Prostate gland (tissue), 2 donors: ENCODE measurements around the gene SLFNL1. TPM values are rescaled to one million over a fixed set of nuclear protein-coding genes. Genes with fewer than 3 reads are reported as not detected.

Source experiments
- DNase-seq: peaks from one replicate; pipeline ENCODE4 v3.0.0-alpha.2; 2019; ENCODE audit warnings: low spot score
- H3K27ac ChIP-seq, 2 donors: fragments of 200-600 bp; sonication (generic); 2 replicates each; pipeline ENCODE4 v1.5.1; 2017 to 2019
- H3K27me3 ChIP-seq: fragments of 200-600 bp; sonication (generic); replicated peaks from 2 replicates; pipeline ENCODE4 v1.5.1; 2019; ENCODE audit not compliant: insufficient read depth
- H3K36me3 ChIP-seq, 2 donors: fragments of 200-600 bp; sonication (generic); 1 replicate in 1 of 2; 2 replicates in 1 of 2; pipeline versions ENCODE4 v1.5.1 to v1.8.1; 2017 to 2019
- H3K4me1 ChIP-seq: fragments of 200-600 bp; sonication (generic); replicated peaks from 2 replicates; pipeline ENCODE4 v1.5.1; 2019
- H3K4me3 ChIP-seq, 2 donors: fragments of 200-600 bp; sonication (generic); 2 replicates each; pipeline ENCODE4 v1.5.1; 2017 to 2019
- H3K9me3 ChIP-seq: fragments of 200-600 bp; sonication (generic); 2 replicates; pipeline ENCODE4 v1.5.1; 2017
- POLR2A ChIP-seq: fragments of 450-650 bp; IDR thresholded peaks from one replicate; pipeline ENCODE4 v1.6.1; 2016; ENCODE audit warnings: antibody characterized with exemption, mild to moderate bottlenecking
- POLR2AphosphoS5 ChIP-seq: sonication (generic); formaldehyde crosslinking; IDR thresholded peaks from one replicate; pipeline ENCODE4 v1.6.1; 2017; ENCODE audit warnings: antibody characterized with exemption
- whole genome bisulfite sequencing: methylation state at CpG from one replicate; pipeline ENCODE4 v1.1.5; 2018; 5-methylcytosine and 5-hydroxymethylcytosine counted together
- intact Hi-C: fragments of 100-400 bp; cut with DNase I; formaldehyde crosslinking; loops from one replicate; pipeline ENCODE4 v1.14.2; 2022
- total RNA-seq, 2 donors: library from RNA; depleted of rRNA; stranded (reverse); fragments of >200 nt; gene quantifications; one replicate each; pipeline ENCODE4 v1.1.0, GENCODE V29; 2016
- TF ChIP-seq, protein P1 (sequence below), 4 experiments: fragments of 200-600 bp in 2 of 4; fragments of 450-650 bp in 2 of 4; sonication (generic) in 2 of 4; IDR thresholded peaks; 1 replicate in 3 of 4; 2 replicates in 1 of 4; pipeline ENCODE4 v1.5.1; 2016 to 2019; ENCODE audit warnings: antibody characterized with exemption in 4 of 4, mild to moderate bottlenecking in 2 of 4, moderate library complexity in 2 of 4

SLFNL1 gene
- total RNA-seq, 2 donors from 2014 or later = 2.4 to 5.8 TPM

DNA sequence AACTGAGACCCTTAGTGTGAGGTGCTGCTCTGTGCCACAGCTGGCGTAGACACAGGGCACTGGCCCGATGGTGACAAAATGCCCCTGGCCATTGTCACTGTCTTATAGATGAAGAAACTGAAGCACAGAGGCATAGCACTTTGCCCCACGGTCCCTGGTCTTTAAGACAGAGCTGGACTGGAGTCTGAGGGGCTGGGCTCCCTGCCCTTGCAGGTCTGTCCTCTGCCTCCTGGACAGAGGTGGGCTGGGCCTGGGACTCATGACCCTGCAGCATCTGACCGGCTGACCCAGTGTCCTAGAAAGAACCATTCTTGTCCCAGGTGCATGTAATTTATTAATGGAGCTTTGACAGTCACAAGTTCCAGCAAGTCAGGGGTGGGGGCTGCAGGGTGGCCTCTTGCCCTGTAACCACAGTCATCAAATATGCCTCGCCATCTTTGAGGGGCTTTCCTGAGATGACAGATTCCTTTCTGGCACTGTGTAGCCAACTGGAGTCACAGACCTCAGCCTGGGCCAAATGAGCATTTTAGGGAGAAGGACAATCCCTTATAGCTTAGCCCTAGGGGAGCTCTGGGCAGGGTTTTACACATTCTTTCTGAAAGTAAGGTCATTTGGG is 6.1 kb downstream of the SLFNL1 start:
- 68% methylated on average over 5 of the region's 5 CpGs for WGBS
- H3K36me3 ChIP-seq = no peaks in the 10 kb centered on the region
- no peak for DNase-seq
- no peak overlapping the region for H3K27ac ChIP-seq
- intact Hi-C loops = no loop called here
- H3K9me3 ChIP-seq = no peaks in the 10 kb centered on the region
- no peaks in the 10 kb centered on the region for H3K4me1 ChIP-seq
- H3K4me3 ChIP-seq = no peak overlapping the region
- no peaks in the 10 kb centered on the region for H3K27me3 ChIP-seq
- no peak for TF ChIP-seq POLR2A
- no peak for TF ChIP-seq POLR2AphosphoS5
- TF ChIP-seq, protein P1, sequence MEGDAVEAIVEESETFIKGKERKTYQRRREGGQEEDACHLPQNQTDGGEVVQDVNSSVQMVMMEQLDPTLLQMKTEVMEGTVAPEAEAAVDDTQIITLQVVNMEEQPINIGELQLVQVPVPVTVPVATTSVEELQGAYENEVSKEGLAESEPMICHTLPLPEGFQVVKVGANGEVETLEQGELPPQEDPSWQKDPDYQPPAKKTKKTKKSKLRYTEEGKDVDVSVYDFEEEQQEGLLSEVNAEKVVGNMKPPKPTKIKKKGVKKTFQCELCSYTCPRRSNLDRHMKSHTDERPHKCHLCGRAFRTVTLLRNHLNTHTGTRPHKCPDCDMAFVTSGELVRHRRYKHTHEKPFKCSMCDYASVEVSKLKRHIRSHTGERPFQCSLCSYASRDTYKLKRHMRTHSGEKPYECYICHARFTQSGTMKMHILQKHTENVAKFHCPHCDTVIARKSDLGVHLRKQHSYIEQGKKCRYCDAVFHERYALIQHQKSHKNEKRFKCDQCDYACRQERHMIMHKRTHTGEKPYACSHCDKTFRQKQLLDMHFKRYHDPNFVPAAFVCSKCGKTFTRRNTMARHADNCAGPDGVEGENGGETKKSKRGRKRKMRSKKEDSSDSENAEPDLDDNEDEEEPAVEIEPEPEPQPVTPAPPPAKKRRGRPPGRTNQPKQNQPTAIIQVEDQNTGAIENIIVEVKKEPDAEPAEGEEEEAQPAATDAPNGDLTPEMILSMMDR (IDR thresholded peaks at IDR 0.05) = no peak

GRCh38 chr1:41014871-41015270 is 6.7 kb downstream of the SLFNL1 start:
- Histone ChIP-seq H3K27ac (no peak overlapping the region), H3K4me3 (no peak overlapping the region), H3K9me3 (no peaks in the 10 kb centered on the region), H3K36me3 (no peaks in the 10 kb centered on the region), H3K27me3 (no peaks in the 10 kb centered on the region), H3K4me1 (no peaks in the 10 kb centered on the region)
- intact Hi-C loops = no loop called here
- 71% methylated on average over 8 of the region's 8 CpGs for WGBS
- no peak for DNase-seq
- TF ChIP-seq POLR2AphosphoS5 (no peak), POLR2A (no peak)
- TF ChIP-seq, protein P1 (IDR thresholded peaks at IDR 0.05) = no peak

DNA sequence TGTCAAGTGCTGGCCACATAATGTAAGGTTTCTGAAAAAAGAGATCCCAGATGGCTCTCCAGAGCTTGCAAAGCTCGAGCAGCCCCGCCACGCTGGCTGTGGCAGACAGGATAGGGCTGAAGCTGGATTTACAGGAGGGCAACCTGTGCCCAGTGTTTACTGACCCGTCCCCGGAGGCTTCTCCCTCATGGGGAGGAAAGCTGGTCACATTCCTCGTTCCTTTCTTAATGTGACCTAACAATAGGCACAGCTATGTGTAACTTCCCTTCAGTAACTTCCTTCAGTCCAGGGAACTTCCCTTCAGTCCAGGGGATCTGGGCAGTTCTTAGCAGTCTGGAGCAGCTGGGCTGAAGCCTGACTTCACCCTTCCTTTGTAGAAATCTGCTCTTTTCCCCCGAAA is 7.7 kb downstream of the SLFNL1 start:
- TF ChIP-seq POLR2A (no peak), POLR2AphosphoS5 (peak; percentile 5)
- TF ChIP-seq, protein P1 (IDR thresholded peaks at IDR 0.05) = no peak
- 76% methylated on average over 7 of the region's 7 CpGs for WGBS
- Histone ChIP-seq H3K9me3 (no peaks in the 10 kb centered on the region), H3K27me3 (no peaks in the 10 kb centered on the region), H3K4me3 (no peak overlapping the region), H3K27ac (no peak overlapping the region), H3K36me3 (no peaks in the 10 kb centered on the region), H3K4me1 (no peaks in the 10 kb centered on the region)
- intact Hi-C loops = no loop called here
- DNase-seq = no peak

DNA sequence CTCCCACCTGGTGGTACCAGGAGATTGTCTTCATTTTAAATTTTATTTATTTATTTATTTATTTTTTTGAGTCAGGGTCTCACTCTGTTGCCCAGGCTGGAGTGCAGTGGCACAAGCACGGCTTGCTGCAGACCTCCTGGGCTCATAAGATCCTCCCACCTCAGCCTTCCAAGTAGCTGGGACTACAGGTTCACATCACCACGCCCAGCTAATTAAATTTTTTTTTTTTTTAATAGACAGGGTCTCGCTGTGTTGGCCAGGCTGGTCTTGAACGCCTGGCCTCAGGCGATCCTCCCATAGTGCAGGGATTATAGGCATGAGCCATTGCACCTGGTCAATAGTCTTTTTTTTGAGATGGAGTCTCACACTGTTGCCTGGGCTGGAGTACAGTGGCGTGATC is 8.5 kb downstream of the SLFNL1 start:
- 90% methylated on average over 6 of the region's 6 CpGs for WGBS
- TF ChIP-seq POLR2A (no peak), POLR2AphosphoS5 (no peak)
- TF ChIP-seq, protein P1 (IDR thresholded peaks at IDR 0.05) = no peak
- H3K36me3 ChIP-seq = no peaks in the 10 kb centered on the region

DNA sequence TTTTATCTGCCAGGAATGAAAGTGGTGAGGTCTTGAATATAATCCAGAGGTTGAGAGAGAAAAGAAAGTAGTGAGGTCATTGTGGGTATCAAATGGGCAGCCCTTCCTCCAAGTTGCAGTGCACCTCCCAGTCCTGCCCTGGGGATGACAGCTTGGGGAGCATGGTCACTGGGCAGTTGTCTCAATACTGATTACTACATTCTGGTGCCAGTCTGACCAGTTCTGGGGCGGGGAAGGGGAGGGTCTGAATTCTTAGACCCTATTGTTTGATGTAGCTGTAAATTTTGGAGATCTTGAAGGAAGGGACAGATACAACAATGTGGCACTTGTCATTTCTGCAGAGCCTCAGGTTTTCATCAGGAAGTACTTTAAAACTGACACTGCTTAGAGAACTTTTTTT is 11.2 kb downstream of the SLFNL1 start:
- no peaks in the 10 kb centered on the region for H3K36me3 ChIP-seq
- TF ChIP-seq POLR2A (no peak), POLR2AphosphoS5 (no peak)
- TF ChIP-seq, protein P1 (IDR thresholded peaks at IDR 0.05) = no peak
- H3K27me3 ChIP-seq = no peaks in the 10 kb centered on the region
- 52% methylated on average over 1 of the region's 1 CpG for WGBS
- H3K27ac ChIP-seq = no peak overlapping the region
- H3K4me1 ChIP-seq = no peaks in the 10 kb centered on the region
- no peaks in the 10 kb centered on the region for H3K9me3 ChIP-seq
- intact Hi-C loops = no loop called here
- H3K4me3 ChIP-seq = no peak overlapping the region
- DNase-seq = no peak

More for the DNA sequence above, 8.5 kb downstream of the SLFNL1 start:
- H3K27ac ChIP-seq = no peak overlapping the region
- no peak for DNase-seq
- no peaks in the 10 kb centered on the region for H3K9me3 ChIP-seq
- H3K4me1 ChIP-seq = no peaks in the 10 kb centered on the region
- intact Hi-C loops = no loop called here
- H3K27me3 ChIP-seq = no peaks in the 10 kb centered on the region
- no peak overlapping the region for H3K4me3 ChIP-seq
